Natural killer cell (primary cell): ENCODE data around the gene ABCC8. TPM values are rescaled to one million over a fixed set of nuclear protein-coding genes. Genes with fewer than 3 reads are reported as not detected.

Experiments used
- ATAC-seq, 3 donors: fragments of 150-1000 bp in 2 of 3; fragments of 200-7000 bp in 1 of 3; cut with Tn5 transposase; 1 replicate in 1 of 3; 2 replicates in 2 of 3; pipeline ENCODE4 v1.10.0; 2021; ENCODE audit warnings: mild to moderate bottlenecking in 2 of 3, moderate library complexity in 2 of 3
- DNase-seq, 2 donors: peaks; one replicate each; pipeline versions ENCODE4 v3.0.0 to v3.0.0-alpha.2; 2013 to 2021; ENCODE audit warnings: mixed read lengths in 1 of 2
- H3K27ac ChIP-seq: one replicate; pipeline ENCODE4 v1.5.1; 2013; ENCODE audit warnings: mild to moderate bottlenecking, low read length
- H3K27me3 ChIP-seq: one replicate; pipeline ENCODE4 v1.6.1; 2013; ENCODE audit warnings: low read length; ENCODE audit not compliant: control insufficient read depth, insufficient read depth
- H3K36me3 ChIP-seq: one replicate; pipeline ENCODE4 v1.6.1; 2013; ENCODE audit warnings: low read length; ENCODE audit not compliant: control insufficient read depth, insufficient read depth
- H3K4me1 ChIP-seq: one replicate; pipeline ENCODE4 v1.6.1; 2013; ENCODE audit warnings: low read length; ENCODE audit not compliant: control insufficient read depth, insufficient read depth
- H3K4me3 ChIP-seq: one replicate; pipeline ENCODE4 v1.5.1; 2013; ENCODE audit warnings: low read length
- H3K9me3 ChIP-seq: one replicate; pipeline ENCODE4 v1.6.1; 2013; ENCODE audit warnings: low read length; ENCODE audit not compliant: control insufficient read depth, insufficient read depth
- H3K27ac Mint-ChIP-seq, 2 donors: one replicate each; pipeline ENCODE4 v1.8.0; 2022; ENCODE audit warnings: mild to moderate bottlenecking in 2 of 2, mixed read lengths in 2 of 2, moderate library complexity in 1 of 2
- H3K27me3 Mint-ChIP-seq, 2 donors: one replicate each; pipeline ENCODE4 v1.8.0; 2022; ENCODE audit warnings: low read depth in 2 of 2, mixed read lengths in 2 of 2
- H3K36me3 Mint-ChIP-seq: one replicate; pipeline ENCODE4 v1.8.0; 2022; ENCODE audit warnings: mixed read lengths
- H3K4me1 Mint-ChIP-seq, 2 donors: one replicate each; pipeline ENCODE4 v1.8.0; 2022; ENCODE audit warnings: mixed read lengths in 2 of 2
- H3K4me3 Mint-ChIP-seq: one replicate; pipeline ENCODE4 v1.8.0; 2022; ENCODE audit warnings: mild to moderate bottlenecking, moderate library complexity, mixed read lengths
- H3K9me3 Mint-ChIP-seq, 2 donors: one replicate each; pipeline ENCODE4 v1.8.0; 2022; ENCODE audit warnings: mixed read lengths in 2 of 2
- CTCF ChIP-seq: fragments of 200-600 bp; IDR thresholded peaks from one replicate; pipeline ENCODE4 v1.8.0; 2022; ENCODE audit warnings: antibody characterized with exemption
- WGBS: methylation state at CpG from one replicate; pipeline ENCODE4 v1.1.7; 2013; ENCODE audit warnings: missing lambda C conversion rate; ENCODE audit not compliant: insufficient coverage; 5-methylcytosine and 5-hydroxymethylcytosine counted together
- intact Hi-C: fragments of 100-400 bp; cut with micrococcal nuclease; formaldehyde crosslinking; loops from one replicate; pipeline ENCODE4 v1.14.2; 2022
- total RNA-seq, 4 donors: library from RNA; stranded (reverse); fragments of 120-200 nt in 1 of 4; gene quantifications; one replicate each; pipeline versions ENCODE4 v1.2.3 to v1.2.4, GENCODE V29; 2013 to 2022

Gene ABCC8
- total RNA-seq, 3 donors from 2014 or later (not counting 1 experiment from before 2014, with no cell fraction given) = not detected

DNA sequence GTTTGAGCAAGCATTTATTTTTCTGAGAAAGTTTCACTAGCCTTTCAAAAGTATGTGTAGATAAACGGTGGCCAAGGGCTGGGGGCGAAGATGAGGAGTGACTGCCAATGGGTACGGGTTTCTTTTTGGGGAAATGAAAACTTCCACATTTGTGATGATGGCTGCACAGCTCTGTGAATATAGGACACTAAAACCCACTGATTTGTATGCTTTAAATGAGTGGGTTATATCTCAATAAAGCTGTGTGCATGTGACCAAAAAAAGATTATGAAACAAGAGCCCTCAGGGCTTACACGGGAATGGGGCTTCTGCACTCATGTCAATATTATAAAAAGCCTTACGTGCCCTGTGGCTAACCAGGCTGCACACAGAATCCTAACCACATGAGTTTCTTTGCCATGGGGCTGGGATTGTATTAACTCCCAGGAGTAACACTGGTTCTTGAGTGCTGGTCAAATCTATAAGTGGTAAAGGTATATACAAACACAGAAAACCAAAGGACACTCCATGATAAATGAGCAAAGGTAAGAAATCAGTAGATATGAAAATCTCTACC is 31.3 kb downstream of the ABCC8 start:
- Mint-ChIP-seq H3K36me3 (no peaks in the 10 kb centered on the region), H3K4me1 (no peaks in the 10 kb centered on the region), H3K27ac (no peak overlapping the region), H3K9me3 (no peaks in the 10 kb centered on the region), H3K4me3 (no peak overlapping the region), H3K27me3 (peaks cover 5 to 7% of the 10 kb centered on the region in 2 donors)
- Histone ChIP-seq H3K4me3 (no peak overlapping the region), H3K36me3 (no peaks in the 10 kb centered on the region), H3K9me3 (no peaks in the 10 kb centered on the region), H3K4me1 (no peaks in the 10 kb centered on the region), H3K27me3 (no peaks in the 10 kb centered on the region), H3K27ac (no peak overlapping the region)
- 63% methylated on average over 5 of the region's 5 CpGs for WGBS
- DNase-seq = no peak
- intact Hi-C loops = no loop called here
- no peak for TF ChIP-seq CTCF
- ATAC-seq = no peak

- Mint-ChIP-seq H3K27me3 (peaks cover 0 to 5% of the 10 kb centered on the region in 2 donors), H3K36me3 (no peaks in the 10 kb centered on the region), H3K27ac (no peak overlapping the region), H3K9me3 (no peaks in the 10 kb centered on the region), H3K4me3 (no peak overlapping the region), H3K4me1 (no peaks in the 10 kb centered on the region)
- WGBS = 91% methylated on average over 2 of the region's 2 CpGs
- ATAC-seq (no peak), DNase-seq (no peak)
- no peaks in the 10 kb centered on the region for H3K36me3 ChIP-seq
- intact Hi-C loops = no loop called here
- no peak overlapping the region for H3K4me3 ChIP-seq
- no peaks in the 10 kb centered on the region for H3K27me3 ChIP-seq
- TF ChIP-seq CTCF = no peak
- H3K4me1 ChIP-seq = no peaks in the 10 kb centered on the region
- no peaks in the 10 kb centered on the region for H3K9me3 ChIP-seq
- no peak overlapping the region for H3K27ac ChIP-seq
These were observed 32.5 kb downstream of the ABCC8 start for GRCh38 chr11:17443926-17444690.

DNA sequence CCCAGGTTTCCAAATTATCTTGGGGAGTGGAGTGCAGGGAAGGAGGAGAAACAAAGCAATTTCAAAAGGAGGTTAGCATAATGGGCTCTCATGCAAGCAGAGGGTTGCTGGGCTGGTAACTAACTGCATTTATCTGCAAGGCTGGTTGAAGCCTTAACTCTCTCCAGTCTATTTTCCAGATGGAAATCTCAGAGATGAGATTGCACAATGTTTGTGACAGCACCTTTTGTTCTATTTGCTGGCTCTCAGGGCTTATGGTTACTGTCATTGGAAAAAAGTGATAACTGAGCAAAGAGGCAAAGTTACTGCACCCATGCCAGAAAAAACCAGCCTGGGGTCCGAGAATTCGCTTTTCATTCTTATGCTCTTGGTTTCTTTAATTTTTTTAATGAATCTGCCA is 33.2 kb downstream of the ABCC8 start:
- H3K27me3 ChIP-seq = no peaks in the 10 kb centered on the region
- DNase-seq (no peak), ATAC-seq (no peak)
- 86% methylated on average over 2 of the region's 2 CpGs for WGBS
- H3K4me3 ChIP-seq = no peak overlapping the region
- H3K9me3 Mint-ChIP-seq = no peaks in the 10 kb centered on the region
- H3K36me3 ChIP-seq = no peaks in the 10 kb centered on the region
- H3K4me1 Mint-ChIP-seq = no peaks in the 10 kb centered on the region
- intact Hi-C loops = no loop called here
- peaks cover 0 to 5% of the 10 kb centered on the region in 2 donors for H3K27me3 Mint-ChIP-seq
- no peak overlapping the region for H3K4me3 Mint-ChIP-seq
- H3K4me1 ChIP-seq = no peaks in the 10 kb centered on the region
- TF ChIP-seq CTCF = no peak
- no peaks in the 10 kb centered on the region for H3K36me3 Mint-ChIP-seq
- no peak overlapping the region for H3K27ac Mint-ChIP-seq
- H3K9me3 ChIP-seq = no peaks in the 10 kb centered on the region
- no peak overlapping the region for H3K27ac ChIP-seq

- 87% methylated on average over 4 of the region's 4 CpGs for WGBS
- no peak for DNase-seq
These were observed 33.6 kb downstream of the ABCC8 start for GRCh38 chr11:17443000-17443399.

More at GRCh38 chr11:17443000-17443399, 33.6 kb downstream of the ABCC8 start:
- no peaks in the 10 kb centered on the region for H3K4me1 ChIP-seq
- Mint-ChIP-seq H3K27me3 (peaks cover 0 to 5% of the 10 kb centered on the region in 2 donors), H3K4me1 (no peaks in the 10 kb centered on the region), H3K9me3 (no peaks in the 10 kb centered on the region), H3K27ac (no peak overlapping the region), H3K4me3 (no peak overlapping the region), H3K36me3 (no peaks in the 10 kb centered on the region)
- no peaks in the 10 kb centered on the region for H3K27me3 ChIP-seq
- H3K4me3 ChIP-seq = no peak overlapping the region
- H3K27ac ChIP-seq = no peak overlapping the region
- intact Hi-C loops = no loop called here
- ATAC-seq = no peak
- no peaks in the 10 kb centered on the region for H3K9me3 ChIP-seq
- no peaks in the 10 kb centered on the region for H3K36me3 ChIP-seq
- TF ChIP-seq CTCF = no peak
